HepG2 (cell line): ENCODE data around the gene SLC12A5. TPM values are rescaled to one million over a fixed set of nuclear protein-coding genes. Genes with fewer than 3 reads are reported as not detected.

Source experiments
- AGO2 ChIP-seq: fragments of 200-400 bp; formaldehyde crosslinking; optimal IDR thresholded peaks from 2 replicates; pipeline ENCODE3; 2017; ENCODE audit warnings: mild to moderate bottlenecking, low read depth, low read length, moderate library complexity
- CHD4 ChIP-seq: fragments of 200-600 bp; sonication (generic); IDR thresholded peaks from 2 replicates; pipeline ENCODE4 v1.7.0; 2017; ENCODE audit warnings: mild to moderate bottlenecking, low read length, borderline replicate concordance
- EHMT2 ChIP-seq: fragments of 200-600 bp; sonication (generic); IDR thresholded peaks from 2 replicates; pipeline ENCODE4 v1.7.0; 2017; ENCODE audit warnings: antibody characterized with exemption, low read depth, low read length, borderline replicate concordance
- HOXA9 ChIP-seq: sonication (generic); formaldehyde crosslinking; IDR thresholded peaks from 2 replicates; pipeline ENCODE4 v1.8.1; 2022; ENCODE audit warnings: missing genetic modification reagents, mild to moderate bottlenecking, moderate library complexity, borderline replicate concordance
- LRRFIP1 ChIP-seq: sonication (generic); formaldehyde crosslinking; conservative IDR thresholded peaks from 2 replicates; pipeline ENCODE4 v1.4.0; 2020; ENCODE audit warnings: missing genetic modification reagents
- REL ChIP-seq: sonication (generic); formaldehyde crosslinking; conservative IDR thresholded peaks from 2 replicates; pipeline ENCODE4 v1.8.0; 2022; ENCODE audit warnings: mild to moderate bottlenecking, missing genetic modification reagents, moderate library complexity
- SP5 ChIP-seq: IDR thresholded peaks from 2 replicates; pipeline ENCODE4 v1.6.1; 2016; ENCODE audit warnings: low read depth, borderline replicate concordance
- ZHX2 ChIP-seq, 2 experiments: sonication (generic) in 1 of 2; formaldehyde crosslinking in 1 of 2; IDR thresholded peaks; 2 replicates each; pipeline versions ENCODE4 v1.6.1 to v1.9.0; 2014 to 2022; ENCODE audit warnings: antibody characterized with exemption in 1 of 2, borderline replicate concordance in 1 of 2, inconsistent platforms in 1 of 2, low read depth in 1 of 2, missing genetic modification reagents in 1 of 2
- ZNF12 ChIP-seq: sonication (generic); formaldehyde crosslinking; IDR thresholded peaks from 2 replicates; pipeline ENCODE4 v1.5.0; 2020; ENCODE audit warnings: missing genetic modification reagents
- ZNF138 ChIP-seq: sonication (generic); formaldehyde crosslinking; IDR thresholded peaks from 2 replicates; pipeline ENCODE4 v1.5.0; 2020; ENCODE audit warnings: mild to moderate bottlenecking, low read depth, missing genetic modification reagents
- ZNF329 ChIP-seq: sonication (generic); formaldehyde crosslinking; IDR thresholded peaks from 2 replicates; pipeline ENCODE4 v1.9.0; 2021; ENCODE audit warnings: low read depth, mild to moderate bottlenecking, missing genetic modification reagents
- polyA plus RNA-seq, 8 experiments: library from polyadenylated mRNA; depleted of rRNA in 3 of 8; stranded (reverse) in 7 of 8; unstranded in 1 of 8; fragments of >200 nt; fragmentation: Illumina TruSeq in 4 of 8; extraction: Trizol in 4 of 8; gene quantifications; 2 replicates each; pipeline versions ENCODE4 v1.2.1 to v1.2.3, GENCODE V29; 2011 to 2016; ENCODE audit warnings: low read depth in 4 of 8, missing spikeins in 1 of 8, mixed read lengths in 1 of 8; ENCODE audit not compliant: insufficient read depth in 1 of 8
- total RNA-seq, 5 experiments: library from RNA; depleted of rRNA; stranded (reverse); fragments of >200 nt; fragmentation: Illumina TruSeq; extraction: Trizol; gene quantifications; 2 replicates each; pipeline ENCODE4 v1.2.3, GENCODE V29; 2016; ENCODE audit warnings: low read depth in 1 of 5
- TF ChIP-seq, protein P1 (sequence below): sonication (generic); formaldehyde crosslinking; IDR thresholded peaks from 2 replicates; pipeline ENCODE4 v1.8.1; 2022; ENCODE audit warnings: mild to moderate bottlenecking, missing genetic modification reagents
- TF ChIP-seq, protein P2 (sequence below): sonication (generic); formaldehyde crosslinking; IDR thresholded peaks from 2 replicates; pipeline ENCODE4 v1.4.0; 2020; ENCODE audit warnings: missing genetic modification reagents, borderline replicate concordance

The SLC12A5 gene
- total and polyA plus RNA-seq, 2 of the 13 experiments (the other 11 are each of a cell fraction or from before 2014, with no cell fraction given) = 4.3 to 5.4 TPM

- TF ChIP-seq, protein P1, sequence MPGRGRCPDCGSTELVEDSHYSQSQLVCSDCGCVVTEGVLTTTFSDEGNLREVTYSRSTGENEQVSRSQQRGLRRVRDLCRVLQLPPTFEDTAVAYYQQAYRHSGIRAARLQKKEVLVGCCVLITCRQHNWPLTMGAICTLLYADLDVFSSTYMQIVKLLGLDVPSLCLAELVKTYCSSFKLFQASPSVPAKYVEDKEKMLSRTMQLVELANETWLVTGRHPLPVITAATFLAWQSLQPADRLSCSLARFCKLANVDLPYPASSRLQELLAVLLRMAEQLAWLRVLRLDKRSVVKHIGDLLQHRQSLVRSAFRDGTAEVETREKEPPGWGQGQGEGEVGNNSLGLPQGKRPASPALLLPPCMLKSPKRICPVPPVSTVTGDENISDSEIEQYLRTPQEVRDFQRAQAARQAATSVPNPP (CRISPR knock-in tag) = no peak
- TF ChIP-seq ZNF12 (CRISPR knock-in tag) (no peak), ZHX2 (IDR thresholded peaks at IDR 0.05; ENCODE audit: low read depth) (no peak), ZHX2 (CRISPR knock-in tag; IDR thresholded peaks at IDR 0.05; ENCODE audit: borderline replicate concordance) (no peak), CHD4 (no peak), SP5 (CRISPR knock-in tag) (no peak), AGO2 (no peak), HOXA9 (no peak), ZNF138 (CRISPR knock-in tag) (no peak), REL (CRISPR knock-in tag) (no peak), EHMT2 (no peak), LRRFIP1 (no peak), ZNF329 (no peak)
- TF ChIP-seq, protein P2, sequence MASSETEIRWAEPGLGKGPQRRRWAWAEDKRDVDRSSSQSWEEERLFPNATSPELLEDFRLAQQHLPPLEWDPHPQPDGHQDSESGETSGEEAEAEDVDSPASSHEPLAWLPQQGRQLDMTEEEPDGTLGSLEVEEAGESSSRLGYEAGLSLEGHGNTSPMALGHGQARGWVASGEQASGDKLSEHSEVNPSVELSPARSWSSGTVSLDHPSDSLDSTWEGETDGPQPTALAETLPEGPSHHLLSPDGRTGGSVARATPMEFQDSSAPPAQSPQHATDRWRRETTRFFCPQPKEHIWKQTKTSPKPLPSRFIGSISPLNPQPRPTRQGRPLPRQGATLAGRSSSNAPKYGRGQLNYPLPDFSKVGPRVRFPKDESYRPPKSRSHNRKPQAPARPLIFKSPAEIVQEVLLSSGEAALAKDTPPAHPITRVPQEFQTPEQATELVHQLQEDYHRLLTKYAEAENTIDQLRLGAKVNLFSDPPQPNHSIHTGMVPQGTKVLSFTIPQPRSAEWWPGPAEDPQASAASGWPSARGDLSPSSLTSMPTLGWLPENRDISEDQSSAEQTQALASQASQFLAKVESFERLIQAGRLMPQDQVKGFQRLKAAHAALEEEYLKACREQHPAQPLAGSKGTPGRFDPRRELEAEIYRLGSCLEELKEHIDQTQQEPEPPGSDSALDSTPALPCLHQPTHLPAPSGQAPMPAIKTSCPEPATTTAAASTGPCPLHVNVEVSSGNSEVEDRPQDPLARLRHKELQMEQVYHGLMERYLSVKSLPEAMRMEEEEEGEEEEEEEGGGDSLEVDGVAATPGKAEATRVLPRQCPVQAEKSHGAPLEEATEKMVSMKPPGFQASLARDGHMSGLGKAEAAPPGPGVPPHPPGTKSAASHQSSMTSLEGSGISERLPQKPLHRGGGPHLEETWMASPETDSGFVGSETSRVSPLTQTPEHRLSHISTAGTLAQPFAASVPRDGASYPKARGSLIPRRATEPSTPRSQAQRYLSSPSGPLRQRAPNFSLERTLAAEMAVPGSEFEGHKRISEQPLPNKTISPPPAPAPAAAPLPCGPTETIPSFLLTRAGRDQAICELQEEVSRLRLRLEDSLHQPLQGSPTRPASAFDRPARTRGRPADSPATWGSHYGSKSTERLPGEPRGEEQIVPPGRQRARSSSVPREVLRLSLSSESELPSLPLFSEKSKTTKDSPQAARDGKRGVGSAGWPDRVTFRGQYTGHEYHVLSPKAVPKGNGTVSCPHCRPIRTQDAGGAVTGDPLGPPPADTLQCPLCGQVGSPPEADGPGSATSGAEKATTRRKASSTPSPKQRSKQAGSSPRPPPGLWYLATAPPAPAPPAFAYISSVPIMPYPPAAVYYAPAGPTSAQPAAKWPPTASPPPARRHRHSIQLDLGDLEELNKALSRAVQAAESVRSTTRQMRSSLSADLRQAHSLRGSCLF (CRISPR knock-in tag) = no peak
Observed at GRCh38 chr20:46022411-46023147, 6.4 kb upstream of the SLC12A5 start (continued).
